K562 (cell line): ENCODE measurements around the gene WASF2. TPM values are rescaled to one million over a fixed set of nuclear protein-coding genes. Genes with fewer than 3 reads are reported as not detected.
A peak's percentile ranks its signal among the peaks of the same experiment; 100 is the strongest.

Experiments
- ATAC-seq: fragments of 200-7000 bp; cut with Tn5 transposase; 3 replicates; pipeline ENCODE4 v1.9.1; 2020; ENCODE audit warnings: moderate library complexity
- BruUV-seq: library from RNA; stranded (reverse); fragments of 400-500 nt; replicated peaks from 2 replicates; lab custom pipeline; 2021; lab: Mats Ljungman, UMichigan
- CTCF ChIA-PET: fragments of 300-600 bp; formaldehyde crosslinking; extraction: SDS; loops from one replicate; lab custom pipeline; 2021; ENCODE audit warnings: low intra/inter-chr PET ratio; lab: Yijun Ruan, JAX
- POLR2A ChIA-PET: fragments of 300-600, 350-650 bp; sonication (Branson Sonifier 250); formaldehyde crosslinking; extraction: SDS; loops from one replicate; lab custom pipeline; 2021; ENCODE audit warnings: antibody characterized with exemption, inconsistent platforms; lab: Yijun Ruan, JAX
- DNase-seq, 4 experiments: peaks; one replicate each; pipeline versions ENCODE4 v3.0.0 to v3.0.0-alpha.2; 2011 to 2018; ENCODE audit warnings: low spot score in 3 of 4, mixed read lengths in 3 of 4; ENCODE audit errors: extremely low read depth in 1 of 4
- FAIRE-seq: peaks from 2 replicates; lab custom pipeline; 2011; peaks lifted over from hg19 to GRCh38; lab: Jason Lieb, UNC
- H2AFZ ChIP-seq: 2 replicates; pipeline ENCODE4 v1.6.0; 2011; ENCODE audit warnings: low read depth, low read length, control low read depth, inconsistent platforms
- H3K27ac ChIP-seq: fragments of 200-600 bp; 3 replicates; pipeline ENCODE4 v1.8.0; 2011; ENCODE audit warnings: low read depth, mild to moderate bottlenecking, control low read depth, inconsistent platforms, low read length, moderate library complexity, mixed read lengths; ENCODE audit errors: extremely low read depth
- H3K27me3 ChIP-seq, 2 experiments: fragments of 300-600 bp in 1 of 2; 2 replicates in 1 of 2; 3 replicates in 1 of 2; pipeline versions ENCODE4 v1.6.0 to v1.8.0; 2011; ENCODE audit warnings: inconsistent platforms in 2 of 2, low read length in 2 of 2, mild to moderate bottlenecking in 1 of 2, mixed read lengths in 1 of 2, moderate library complexity in 1 of 2; ENCODE audit not compliant: control insufficient read depth in 2 of 2, insufficient read depth in 2 of 2
- H3K36me3 ChIP-seq: fragments of 300-600 bp; 3 replicates; pipeline ENCODE4 v1.8.0; 2011; ENCODE audit warnings: mild to moderate bottlenecking, low read length, inconsistent platforms; ENCODE audit not compliant: control insufficient read depth, insufficient read depth
- H3K4me1 ChIP-seq, 2 experiments: fragments of 200-600 bp in 1 of 2; replicated peaks in 1 of 2; 2 replicates in 1 of 2; 3 replicates in 1 of 2; pipeline versions ENCODE4 v1.5.1 to v1.8.0; 2011; ENCODE audit warnings: inconsistent platforms in 2 of 2, low read length in 2 of 2, mild to moderate bottlenecking in 1 of 2, mixed read lengths in 1 of 2, moderate library complexity in 1 of 2; ENCODE audit not compliant: control insufficient read depth in 2 of 2, insufficient read depth in 2 of 2
- H3K4me2 ChIP-seq: 2 replicates; pipeline ENCODE4 v1.6.1; 2011; ENCODE audit warnings: low read length, control low read depth, inconsistent platforms, mixed read lengths; ENCODE audit not compliant: insufficient read depth
- H3K4me3 ChIP-seq: fragments of 200-600 bp; sonication (generic), shearing (Covaris generic); 2 replicates; pipeline ENCODE4 v1.5.1; 2016; ENCODE audit warnings: control low read depth, inconsistent platforms
- H3K79me2 ChIP-seq: fragments of 200-600 bp; 3 replicates; pipeline ENCODE4 v1.8.0; 2011; ENCODE audit warnings: low read length, inconsistent platforms; ENCODE audit not compliant: control insufficient read depth, insufficient read depth
- H3K9ac ChIP-seq, 2 experiments: 2 replicates each; pipeline versions ENCODE4 v1.6.0 to v1.6.1; 2011; ENCODE audit warnings: low read depth in 2 of 2, low read length in 2 of 2, control low read depth in 1 of 2, inconsistent platforms in 1 of 2, mild to moderate bottlenecking in 1 of 2, mixed read lengths in 1 of 2; ENCODE audit not compliant: insufficient read depth in 1 of 2
- H3K9me1 ChIP-seq: one replicate; pipeline ENCODE4 v1.6.0; 2011; ENCODE audit warnings: inconsistent platforms, mild to moderate bottlenecking, low read length, moderate library complexity; ENCODE audit not compliant: control insufficient read depth, insufficient read depth
- H3K9me3 ChIP-seq: replicated peaks from 2 replicates; pipeline ENCODE4 v1.5.1; 2011; ENCODE audit warnings: low read depth, low read length, inconsistent platforms; ENCODE audit not compliant: control insufficient read depth, insufficient read depth
- H4K20me1 ChIP-seq: replicated peaks from 2 replicates; pipeline ENCODE4 v1.6.1; 2011; ENCODE audit warnings: low read length, inconsistent platforms, mixed read lengths; ENCODE audit not compliant: control insufficient read depth, insufficient read depth
- ZBTB33 ChIP-seq: sonication (generic); formaldehyde crosslinking; IDR thresholded peaks from 2 replicates; pipeline ENCODE4 v1.8.1; 2023; ENCODE audit warnings: mild to moderate bottlenecking, missing genetic modification reagents
- WGBS: fragments of 100-300 bp; shearing (Covaris generic); methylation state at CpG from one replicate; pipeline ENCODE4 v1.1.6; 2016; ENCODE audit warnings: low coverage, mixed read lengths; ENCODE audit not compliant: insufficient coverage; ENCODE audit errors: missing lambda C conversion rate; 5-methylcytosine and 5-hydroxymethylcytosine counted together
- in situ Hi-C: fragments of 300-500 bp; cut with MboI; formaldehyde crosslinking; loops from 4 replicates; pipeline ENCODE4 v1.15.0; 2018; ENCODE audit warnings: inconsistent platforms, mixed read lengths
- intact Hi-C: fragments of 100-400 bp; cut with micrococcal nuclease; formaldehyde crosslinking; loops from 2 replicates; pipeline ENCODE4 v1.14.2; 2022
- polyA plus RNA-seq, 8 experiments: library from polyadenylated mRNA; depleted of rRNA in 4 of 8; stranded (reverse) in 5 of 8; unstranded in 3 of 8; fragments of >200 nt; fragmentation: Nextera tagmentation in 2 of 8; fragmentation: Illumina TruSeq in 1 of 8; extraction: Ambion mirVana in 2 of 8; extraction: Trizol in 1 of 8; gene quantifications; 2 replicates each; pipeline versions ENCODE4 v1.2.1 to v1.2.3, GENCODE V29; 2011 to 2014; ENCODE audit warnings: inconsistent platforms in 1 of 8, missing spikeins in 1 of 8
- total RNA-seq, 7 experiments: library from RNA; depleted of rRNA in 6 of 7; stranded (reverse); fragments of >200 nt in 6 of 7; fragmentation: Illumina TruSeq in 2 of 7; extraction: Trizol in 2 of 7; gene quantifications; 2 replicates each; pipeline versions ENCODE4 v1.2.1 to v1.2.3, GENCODE V29; 2011 to 2021; ENCODE audit warnings: low replicate concordance in 1 of 7
- TF ChIP-seq, protein P1 (sequence below): fragments of 250-450 bp; sonication (Bioruptor Pico); IDR thresholded peaks from 2 replicates; pipeline ENCODE4 v1.5.1; 2021; ENCODE audit warnings: mild to moderate bottlenecking

The WASF2 gene
- total and polyA plus RNA-seq, 9 of the 15 experiments (the other 6 are each of a cell fraction or from before 2014, with no cell fraction given): 8.2 to 163 (median 31.2) TPM

GRCh38 chr1:27536767-27537166, 46.8 kb upstream of the WASF2 start:
- intact Hi-C loops (no loop called here), in situ Hi-C loops (no loop called here)
- Histone ChIP-seq H3K9me1 (peaks cover 3% of the 10 kb centered on the region), H3K27me3 (no peaks in the 10 kb centered on the region), H3K79me2 (peaks cover 22% of the 10 kb centered on the region), H3K4me1 (peaks cover 34 to 53% of the 10 kb centered on the region in 2 experiments), H3K9ac (peak overlapping the region in 1 of 2 experiments; percentile 77; a peak in 2 of 4 replicates), H3K27ac (no peak overlapping the region), H3K36me3 (peaks cover 54% of the 10 kb centered on the region; the same call in 2 of the 3 replicates), H4K20me1 (no peaks in the 10 kb centered on the region), H3K4me3 (no peak overlapping the region), H3K4me2 (no peak overlapping the region), H3K9me3 (no peaks in the 10 kb centered on the region), H2AFZ (no peak overlapping the region)
- TF ChIP-seq, protein P1, sequence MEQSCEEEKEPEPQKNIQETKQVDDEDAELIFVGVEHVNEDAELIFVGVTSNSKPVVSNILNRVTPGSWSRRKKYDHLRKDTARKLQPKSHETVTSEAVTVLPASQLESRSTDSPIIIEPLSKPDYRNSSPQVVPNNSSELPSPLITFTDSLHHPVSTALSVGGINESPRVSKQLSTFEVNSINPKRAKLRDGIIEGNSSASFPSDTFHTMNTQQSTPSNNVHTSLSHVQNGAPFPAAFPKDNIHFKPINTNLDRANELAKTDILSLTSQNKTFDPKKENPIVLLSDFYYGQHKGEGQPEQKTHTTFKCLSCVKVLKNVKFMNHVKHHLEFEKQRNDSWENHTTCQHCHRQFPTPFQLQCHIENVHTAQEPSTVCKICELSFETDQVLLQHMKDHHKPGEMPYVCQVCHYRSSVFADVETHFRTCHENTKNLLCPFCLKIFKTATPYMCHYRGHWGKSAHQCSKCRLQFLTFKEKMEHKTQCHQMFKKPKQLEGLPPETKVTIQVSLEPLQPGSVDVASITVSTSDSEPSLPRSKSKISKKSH (CRISPR knock-in tag): no peak
- 0 out of 2 replicates have a peak, but pooled peaks have one; percentile 21 for TF ChIP-seq ZBTB33 (CRISPR knock-in tag)
- FAIRE-seq (no peak), DNase-seq (no peak), ATAC-seq (no peak)
- ChIA-PET CTCF (no interaction called here), POLR2A (interaction anchor here (0.8 to 2.0 kb wide), 2 partner anchors 10 to 63 kb away, joined by 3 to 11 read pairs; no protein-coding TSS in a partner anchor)
- 65% methylated on average over 10 of the region's 11 CpGs for WGBS
- no TSS peak for BruUV-seq
